K562 (cell line): ENCODE results near the gene WBP1L. TPM values are rescaled to one million over a fixed set of nuclear protein-coding genes. Genes with fewer than 3 reads are reported as not detected.
A peak's percentile ranks its signal among the peaks of the same experiment; 100 is the strongest.

Experiments used
- ATAC-seq: fragments of 200-7000 bp; cut with Tn5 transposase; 3 replicates; pipeline ENCODE4 v1.9.1; 2020; ENCODE audit warnings: moderate library complexity
- BruUV-seq: library from RNA; stranded (reverse); fragments of 400-500 nt; replicated peaks from 2 replicates; lab custom pipeline; 2021; lab: Mats Ljungman, UMichigan
- CTCF ChIA-PET: fragments of 300-600 bp; formaldehyde crosslinking; extraction: SDS; loops from one replicate; lab custom pipeline; 2021; ENCODE audit warnings: low intra/inter-chr PET ratio; lab: Yijun Ruan, JAX
- POLR2A ChIA-PET: fragments of 300-600, 350-650 bp; sonication (Branson Sonifier 250); formaldehyde crosslinking; extraction: SDS; loops from one replicate; lab custom pipeline; 2021; ENCODE audit warnings: antibody characterized with exemption, inconsistent platforms; lab: Yijun Ruan, JAX
- DNase-seq, 4 experiments: peaks; one replicate each; pipeline versions ENCODE4 v3.0.0 to v3.0.0-alpha.2; 2011 to 2018; ENCODE audit warnings: low spot score in 3 of 4, mixed read lengths in 3 of 4; ENCODE audit errors: extremely low read depth in 1 of 4
- FAIRE-seq: peaks from 2 replicates; lab custom pipeline; 2011; peaks lifted over from hg19 to GRCh38; lab: Jason Lieb, UNC
- H2AFZ ChIP-seq: 2 replicates; pipeline ENCODE4 v1.6.0; 2011; ENCODE audit warnings: low read depth, low read length, control low read depth, inconsistent platforms
- H3K27ac ChIP-seq: fragments of 200-600 bp; 3 replicates; pipeline ENCODE4 v1.8.0; 2011; ENCODE audit warnings: low read depth, mild to moderate bottlenecking, control low read depth, inconsistent platforms, low read length, moderate library complexity, mixed read lengths; ENCODE audit errors: extremely low read depth
- H3K27me3 ChIP-seq, 2 experiments: fragments of 300-600 bp in 1 of 2; 2 replicates in 1 of 2; 3 replicates in 1 of 2; pipeline versions ENCODE4 v1.6.0 to v1.8.0; 2011; ENCODE audit warnings: inconsistent platforms in 2 of 2, low read length in 2 of 2, mild to moderate bottlenecking in 1 of 2, mixed read lengths in 1 of 2, moderate library complexity in 1 of 2; ENCODE audit not compliant: control insufficient read depth in 2 of 2, insufficient read depth in 2 of 2
- H3K36me3 ChIP-seq: fragments of 300-600 bp; 3 replicates; pipeline ENCODE4 v1.8.0; 2011; ENCODE audit warnings: mild to moderate bottlenecking, low read length, inconsistent platforms; ENCODE audit not compliant: control insufficient read depth, insufficient read depth
- H3K4me1 ChIP-seq, 2 experiments: fragments of 200-600 bp in 1 of 2; replicated peaks in 1 of 2; 2 replicates in 1 of 2; 3 replicates in 1 of 2; pipeline versions ENCODE4 v1.5.1 to v1.8.0; 2011; ENCODE audit warnings: inconsistent platforms in 2 of 2, low read length in 2 of 2, mild to moderate bottlenecking in 1 of 2, mixed read lengths in 1 of 2, moderate library complexity in 1 of 2; ENCODE audit not compliant: control insufficient read depth in 2 of 2, insufficient read depth in 2 of 2
- H3K4me2 ChIP-seq: 2 replicates; pipeline ENCODE4 v1.6.1; 2011; ENCODE audit warnings: low read length, control low read depth, inconsistent platforms, mixed read lengths; ENCODE audit not compliant: insufficient read depth
- H3K4me3 ChIP-seq: fragments of 200-600 bp; sonication (generic), shearing (Covaris generic); 2 replicates; pipeline ENCODE4 v1.5.1; 2016; ENCODE audit warnings: control low read depth, inconsistent platforms
- H3K79me2 ChIP-seq: fragments of 200-600 bp; 3 replicates; pipeline ENCODE4 v1.8.0; 2011; ENCODE audit warnings: low read length, inconsistent platforms; ENCODE audit not compliant: control insufficient read depth, insufficient read depth
- H3K9ac ChIP-seq, 2 experiments: 2 replicates each; pipeline versions ENCODE4 v1.6.0 to v1.6.1; 2011; ENCODE audit warnings: low read depth in 2 of 2, low read length in 2 of 2, control low read depth in 1 of 2, inconsistent platforms in 1 of 2, mild to moderate bottlenecking in 1 of 2, mixed read lengths in 1 of 2; ENCODE audit not compliant: insufficient read depth in 1 of 2
- H3K9me1 ChIP-seq: one replicate; pipeline ENCODE4 v1.6.0; 2011; ENCODE audit warnings: inconsistent platforms, mild to moderate bottlenecking, low read length, moderate library complexity; ENCODE audit not compliant: control insufficient read depth, insufficient read depth
- H3K9me3 ChIP-seq: replicated peaks from 2 replicates; pipeline ENCODE4 v1.5.1; 2011; ENCODE audit warnings: low read depth, low read length, inconsistent platforms; ENCODE audit not compliant: control insufficient read depth, insufficient read depth
- H4K20me1 ChIP-seq: replicated peaks from 2 replicates; pipeline ENCODE4 v1.6.1; 2011; ENCODE audit warnings: low read length, inconsistent platforms, mixed read lengths; ENCODE audit not compliant: control insufficient read depth, insufficient read depth
- ATF1 ChIP-seq, 2 experiments: fragments of 450-650 bp in 1 of 2; IDR thresholded peaks; 2 replicates each; pipeline ENCODE4 v1.6.1; 2016; ENCODE audit warnings: missing compliant biosample characterization in 1 of 2, missing genetic modification characterization in 1 of 2
- ATF3 ChIP-seq, 2 experiments: fragments of 450-650 bp in 1 of 2; sonication (generic) in 1 of 2; formaldehyde crosslinking in 1 of 2; IDR thresholded peaks in 1 of 2; conservative IDR thresholded peaks in 1 of 2; 2 replicates each; pipeline versions ENCODE4 v1.6.1 to v1.8.1; 2016 to 2023; ENCODE audit warnings: mild to moderate bottlenecking in 2 of 2, moderate library complexity in 2 of 2, inconsistent platforms in 1 of 2, missing genetic modification reagents in 1 of 2
- CREM ChIP-seq: IDR thresholded peaks from 2 replicates; pipeline ENCODE4 v1.6.1; 2014; ENCODE audit warnings: antibody characterized with exemption, low read depth
- HNRNPUL1 ChIP-seq: fragments of 200-400 bp; formaldehyde crosslinking; IDR thresholded peaks from 2 replicates; pipeline ENCODE4 v1.6.1; 2017; ENCODE audit warnings: low read length
- JUND ChIP-seq, 2 experiments: IDR thresholded peaks; 2 replicates in 1 of 2; 3 replicates in 1 of 2; pipeline ENCODE4 v1.6.1; 2011; ENCODE audit warnings: borderline replicate concordance in 2 of 2, low read depth in 2 of 2, low read length in 2 of 2, improper control_type of control experiment in 1 of 2, missing biosample characterization in 1 of 2, missing genetic modification characterization in 1 of 2, missing genetic modification reagents in 1 of 2
- MAZ ChIP-seq, 2 experiments: fragments of 450-650 bp in 1 of 2; sonication (generic) in 1 of 2; formaldehyde crosslinking; IDR thresholded peaks in 1 of 2; conservative IDR thresholded peaks in 1 of 2; 2 replicates each; pipeline versions ENCODE4 v1.4.0 to v1.5.0; 2020; ENCODE audit warnings: mild to moderate bottlenecking in 1 of 2, missing genetic modification reagents in 1 of 2
- NBN ChIP-seq: fragments of 450-650 bp; IDR thresholded peaks from 2 replicates; pipeline ENCODE4 v1.6.1; 2016; ENCODE audit warnings: low read depth, mild to moderate bottlenecking
- NRF1 ChIP-seq, 2 experiments: fragments of 450-650 bp; IDR thresholded peaks in 1 of 2; conservative IDR thresholded peaks in 1 of 2; 2 replicates each; pipeline ENCODE4 v1.6.1; 2014; ENCODE audit warnings: mild to moderate bottlenecking in 2 of 2
- WGBS: fragments of 100-300 bp; shearing (Covaris generic); methylation state at CpG from one replicate; pipeline ENCODE4 v1.1.6; 2016; ENCODE audit warnings: low coverage, mixed read lengths; ENCODE audit not compliant: insufficient coverage; ENCODE audit errors: missing lambda C conversion rate; 5-methylcytosine and 5-hydroxymethylcytosine counted together
- in situ Hi-C: fragments of 300-500 bp; cut with MboI; formaldehyde crosslinking; loops from 4 replicates; pipeline ENCODE4 v1.15.0; 2018; ENCODE audit warnings: inconsistent platforms, mixed read lengths
- intact Hi-C: fragments of 100-400 bp; cut with micrococcal nuclease; formaldehyde crosslinking; loops from 2 replicates; pipeline ENCODE4 v1.14.2; 2022
- polyA plus RNA-seq, 8 experiments: library from polyadenylated mRNA; depleted of rRNA in 4 of 8; stranded (reverse) in 5 of 8; unstranded in 3 of 8; fragments of >200 nt; fragmentation: Nextera tagmentation in 2 of 8; fragmentation: Illumina TruSeq in 1 of 8; extraction: Ambion mirVana in 2 of 8; extraction: Trizol in 1 of 8; gene quantifications; 2 replicates each; pipeline versions ENCODE4 v1.2.1 to v1.2.3, GENCODE V29; 2011 to 2014; ENCODE audit warnings: inconsistent platforms in 1 of 8, missing spikeins in 1 of 8
- total RNA-seq, 7 experiments: library from RNA; depleted of rRNA in 6 of 7; stranded (reverse); fragments of >200 nt in 6 of 7; fragmentation: Illumina TruSeq in 2 of 7; extraction: Trizol in 2 of 7; gene quantifications; 2 replicates each; pipeline versions ENCODE4 v1.2.1 to v1.2.3, GENCODE V29; 2011 to 2021; ENCODE audit warnings: low replicate concordance in 1 of 7
- TF ChIP-seq, protein P1 (sequence below): fragments of 450-650 bp; IDR thresholded peaks from 2 replicates; pipeline ENCODE4 v1.6.1; 2016
- TF ChIP-seq, protein P2 (sequence below): fragments of 200-800 bp; sonication (Bioruptor generic); IDR thresholded peaks from 2 replicates; pipeline ENCODE4 v1.6.1; 2017; ENCODE audit warnings: missing genetic modification characterization, missing compliant biosample characterization

The WBP1L gene
- total and polyA plus RNA-seq, 9 of the 15 experiments (the other 6 are each of a cell fraction or from before 2014, with no cell fraction given) = 3.2 to 14.4 (median 11.3) TPM

DNA sequence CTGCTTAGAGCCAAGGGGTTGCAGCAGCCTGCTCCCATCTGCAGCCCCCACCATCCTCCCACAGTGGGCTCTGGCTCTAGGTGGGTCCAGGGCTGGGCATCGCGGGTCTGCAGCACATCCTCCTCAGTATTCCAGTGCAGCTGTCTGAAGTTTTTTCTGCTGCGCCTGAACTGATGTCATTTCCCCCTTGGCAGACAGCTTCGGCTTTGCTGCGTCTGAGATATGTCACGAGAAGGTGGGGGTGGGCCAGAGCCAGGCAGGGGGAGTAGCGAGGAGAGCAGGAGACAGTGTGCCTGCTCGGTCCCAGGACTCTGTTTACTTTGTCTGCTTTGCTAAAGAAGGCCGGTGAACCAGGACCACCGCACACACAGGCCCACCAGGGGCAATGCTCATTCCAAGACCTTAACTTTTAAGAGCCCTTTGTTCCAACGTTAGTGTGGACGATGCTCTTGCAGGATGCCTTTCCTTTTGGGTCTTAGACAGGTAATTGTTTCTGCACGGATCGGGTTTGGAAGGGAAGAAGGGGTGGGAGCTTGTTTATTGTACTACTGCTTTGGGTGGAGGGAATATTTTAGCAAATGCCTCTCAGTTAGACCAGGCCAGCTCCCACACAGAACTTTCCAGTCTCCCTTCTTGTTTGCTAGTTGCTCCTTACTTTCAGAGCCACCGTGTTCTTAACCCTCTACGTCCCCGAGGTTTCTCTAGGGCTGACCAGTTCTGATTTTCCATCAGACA lies 32.4 kb downstream of the WBP1L start:
- H3K4me1 ChIP-seq = peaks cover 35 to 49% of the 10 kb centered on the region in 2 experiments
- no peaks in the 10 kb centered on the region for H4K20me1 ChIP-seq
- TF ChIP-seq NBN = no peak
- TF ChIP-seq NRF1 (conservative IDR thresholded peaks at IDR 0.05 in 1 of 2, IDR thresholded peaks at IDR 0.05 in 1 of 2) = peak in 1 of 2 experiments; percentile 44; a peak in 1 of 4 replicates
- TF ChIP-seq JUND (IDR thresholded peaks at IDR 0.05; ENCODE audit: borderline replicate concordance, low read depth, low read length) = peak; percentile 49; the same call in 1 of the 2 replicates
- no peak for TF ChIP-seq JUND (tag; IDR thresholded peaks at IDR 0.05; ENCODE audit: borderline replicate concordance, low read depth, low read length)
- peak; percentile 70 for TF ChIP-seq CREM
- no peak for TF ChIP-seq ATF1 (CRISPR knock-in tag; IDR thresholded peaks at IDR 0.05)
- TF ChIP-seq ATF1 (tag; IDR thresholded peaks at IDR 0.05) = peak; percentile 20; the same call in 1 of the 2 replicates
- TF ChIP-seq, protein P1, sequence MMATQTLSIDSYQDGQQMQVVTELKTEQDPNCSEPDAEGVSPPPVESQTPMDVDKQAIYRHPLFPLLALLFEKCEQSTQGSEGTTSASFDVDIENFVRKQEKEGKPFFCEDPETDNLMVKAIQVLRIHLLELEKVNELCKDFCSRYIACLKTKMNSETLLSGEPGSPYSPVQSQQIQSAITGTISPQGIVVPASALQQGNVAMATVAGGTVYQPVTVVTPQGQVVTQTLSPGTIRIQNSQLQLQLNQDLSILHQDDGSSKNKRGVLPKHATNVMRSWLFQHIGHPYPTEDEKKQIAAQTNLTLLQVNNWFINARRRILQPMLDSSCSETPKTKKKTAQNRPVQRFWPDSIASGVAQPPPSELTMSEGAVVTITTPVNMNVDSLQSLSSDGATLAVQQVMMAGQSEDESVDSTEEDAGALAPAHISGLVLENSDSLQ = peak; percentile 36; the same call in 1 of the 2 replicates
- 0 out of 4 replicates have a peak, but pooled peaks of 1 of the 2 experiments have one; percentile 16 for TF ChIP-seq MAZ (CRISPR knock-in tag; conservative IDR thresholded peaks at IDR 0.05 in 1 of 2, IDR thresholded peaks at IDR 0.05 in 1 of 2)
- TF ChIP-seq, protein P2, sequence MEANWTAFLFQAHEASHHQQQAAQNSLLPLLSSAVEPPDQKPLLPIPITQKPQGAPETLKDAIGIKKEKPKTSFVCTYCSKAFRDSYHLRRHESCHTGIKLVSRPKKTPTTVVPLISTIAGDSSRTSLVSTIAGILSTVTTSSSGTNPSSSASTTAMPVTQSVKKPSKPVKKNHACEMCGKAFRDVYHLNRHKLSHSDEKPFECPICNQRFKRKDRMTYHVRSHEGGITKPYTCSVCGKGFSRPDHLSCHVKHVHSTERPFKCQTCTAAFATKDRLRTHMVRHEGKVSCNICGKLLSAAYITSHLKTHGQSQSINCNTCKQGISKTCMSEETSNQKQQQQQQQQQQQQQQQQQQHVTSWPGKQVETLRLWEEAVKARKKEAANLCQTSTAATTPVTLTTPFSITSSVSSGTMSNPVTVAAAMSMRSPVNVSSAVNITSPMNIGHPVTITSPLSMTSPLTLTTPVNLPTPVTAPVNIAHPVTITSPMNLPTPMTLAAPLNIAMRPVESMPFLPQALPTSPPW (CRISPR knock-in tag) = peak; percentile 37
- no peak for TF ChIP-seq HNRNPUL1
- 0 out of 2 replicates have a peak, but pooled peaks have one; percentile 14 for TF ChIP-seq ATF3 (IDR thresholded peaks at IDR 0.05)
- no peak for TF ChIP-seq ATF3 (CRISPR knock-in tag; conservative IDR thresholded peaks at IDR 0.05)
- no peaks in the 10 kb centered on the region for H3K9me1 ChIP-seq
- CTCF ChIA-PET = no interaction called here
- H3K4me2 ChIP-seq = peak overlapping the region; percentile 56
- FAIRE-seq = no peak
- H3K27me3 ChIP-seq = no peaks in the 10 kb centered on the region
- no TSS peak for BruUV-seq
- peak; percentile 71 for ATAC-seq
- DNase-seq = peak; percentile 22 to 63 (median 24)
- in situ Hi-C loops = no loop called here
- peaks cover 4% of the 10 kb centered on the region; the same call in 1 of the 3 replicates for H3K36me3 ChIP-seq
- H3K9ac ChIP-seq = peak overlapping the region; percentile 41 to 60; a peak in 3 of 4 replicates
- no peak overlapping the region for H3K4me3 ChIP-seq
- POLR2A ChIA-PET = interaction anchor here (0.6 to 1.9 kb wide), 3 partner anchors 11 to 349 kb away, joined by 3 to 6 read pairs (median 3); no protein-coding TSS in a partner anchor
- peaks cover 35% of the 10 kb centered on the region; the same call in 2 of the 3 replicates for H3K79me2 ChIP-seq
- peak overlapping the region; percentile 28 for H2AFZ ChIP-seq
- peak overlapping the region; percentile 50; the same call in 1 of the 3 replicates for H3K27ac ChIP-seq
- H3K9me3 ChIP-seq = no peaks in the 10 kb centered on the region
- 9% methylated on average over 14 of the region's 17 CpGs for WGBS
- intact Hi-C loops = loop anchor here (5.0 kb wide), 1 partner anchor 34 kb away; the partner anchor contains the start of gene WBP1L
